PFSK-1 (cell line): ENCODE results near the gene RPS23. TPM values are rescaled to one million over a fixed set of nuclear protein-coding genes. Genes with fewer than 3 reads are reported as not detected.

ENCODE experiments used
- FOXP2 ChIP-seq: optimal IDR thresholded peaks from 2 replicates; pipeline ENCODE3; 2011; ENCODE audit warnings: borderline replicate concordance, control low read depth, inconsistent platforms; ENCODE audit not compliant: insufficient read depth; ENCODE audit errors: extremely low read length, extremely low read depth
- POLR2AphosphoS5 ChIP-seq: IDR thresholded peaks from 2 replicates; pipeline ENCODE4 v1.6.1; 2012; ENCODE audit warnings: low read depth, mild to moderate bottlenecking, control low read depth, low read length, moderate library complexity
- SIN3A ChIP-seq: IDR thresholded peaks from 2 replicates; pipeline ENCODE4 v1.6.1; 2012; ENCODE audit warnings: mild to moderate bottlenecking, low read length, moderate library complexity, borderline replicate concordance; ENCODE audit not compliant: insufficient read depth
- TAF1 ChIP-seq: IDR thresholded peaks from 2 replicates; pipeline ENCODE4 v1.6.1; 2012; ENCODE audit warnings: low read length, control low read depth, borderline replicate concordance; ENCODE audit not compliant: insufficient read depth
- polyA plus RNA-seq: library from polyadenylated mRNA; unstranded; fragments of >200 nt; gene quantifications from one replicate; pipeline ENCODE4 v1.2.1, GENCODE V29; 2012; ENCODE audit warnings: low read depth, missing spikeins; ENCODE audit not compliant: insufficient read length
- TF ChIP-seq, protein P1 (sequence below), 2 experiments: IDR thresholded peaks; 2 replicates each; pipeline versions ENCODE4 v1.6.1 to v1.8.0; 2011 to 2012; ENCODE audit warnings: low read depth in 2 of 2, low read length in 2 of 2, control low read depth in 1 of 2, inconsistent platforms in 1 of 2, mild to moderate bottlenecking in 1 of 2, moderate library complexity in 1 of 2; ENCODE audit not compliant: insufficient read depth in 1 of 2

The RPS23 gene
- 3,759 TPM for polyA plus RNA-seq

- peak; percentile 96 for TF ChIP-seq POLR2AphosphoS5
- peak; percentile 53 for TF ChIP-seq FOXP2
- TF ChIP-seq SIN3A: no peak; the same call in 1 of the 2 replicates
- TF ChIP-seq, protein P1, sequence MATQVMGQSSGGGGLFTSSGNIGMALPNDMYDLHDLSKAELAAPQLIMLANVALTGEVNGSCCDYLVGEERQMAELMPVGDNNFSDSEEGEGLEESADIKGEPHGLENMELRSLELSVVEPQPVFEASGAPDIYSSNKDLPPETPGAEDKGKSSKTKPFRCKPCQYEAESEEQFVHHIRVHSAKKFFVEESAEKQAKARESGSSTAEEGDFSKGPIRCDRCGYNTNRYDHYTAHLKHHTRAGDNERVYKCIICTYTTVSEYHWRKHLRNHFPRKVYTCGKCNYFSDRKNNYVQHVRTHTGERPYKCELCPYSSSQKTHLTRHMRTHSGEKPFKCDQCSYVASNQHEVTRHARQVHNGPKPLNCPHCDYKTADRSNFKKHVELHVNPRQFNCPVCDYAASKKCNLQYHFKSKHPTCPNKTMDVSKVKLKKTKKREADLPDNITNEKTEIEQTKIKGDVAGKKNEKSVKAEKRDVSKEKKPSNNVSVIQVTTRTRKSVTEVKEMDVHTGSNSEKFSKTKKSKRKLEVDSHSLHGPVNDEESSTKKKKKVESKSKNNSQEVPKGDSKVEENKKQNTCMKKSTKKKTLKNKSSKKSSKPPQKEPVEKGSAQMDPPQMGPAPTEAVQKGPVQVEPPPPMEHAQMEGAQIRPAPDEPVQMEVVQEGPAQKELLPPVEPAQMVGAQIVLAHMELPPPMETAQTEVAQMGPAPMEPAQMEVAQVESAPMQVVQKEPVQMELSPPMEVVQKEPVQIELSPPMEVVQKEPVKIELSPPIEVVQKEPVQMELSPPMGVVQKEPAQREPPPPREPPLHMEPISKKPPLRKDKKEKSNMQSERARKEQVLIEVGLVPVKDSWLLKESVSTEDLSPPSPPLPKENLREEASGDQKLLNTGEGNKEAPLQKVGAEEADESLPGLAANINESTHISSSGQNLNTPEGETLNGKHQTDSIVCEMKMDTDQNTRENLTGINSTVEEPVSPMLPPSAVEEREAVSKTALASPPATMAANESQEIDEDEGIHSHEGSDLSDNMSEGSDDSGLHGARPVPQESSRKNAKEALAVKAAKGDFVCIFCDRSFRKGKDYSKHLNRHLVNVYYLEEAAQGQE (IDR thresholded peaks at IDR 0.05; ENCODE audit: insufficient read depth in 1 of 2, low read depth in 2 of 2, low read length in 2 of 2): no peak
- TF ChIP-seq TAF1: peak; percentile 94
Observed at GRCh38 chr5:82277987-82278710, at the start of gene RPS23. Gene RPS23 (minus strand): TSS chr5:82278354. CDS start chr5:82278323, 31 bp downstream.

GRCh38 chr5:82327941-82328340 lies 49.8 kb upstream of the RPS23 start:
- no peak for TF ChIP-seq POLR2AphosphoS5
- no peak for TF ChIP-seq SIN3A
- TF ChIP-seq FOXP2: no peak
- no peak for TF ChIP-seq TAF1
- TF ChIP-seq, protein P1 (IDR thresholded peaks at IDR 0.05; ENCODE audit: insufficient read depth in 1 of 2, low read depth in 2 of 2, low read length in 2 of 2): no peak

DNA sequence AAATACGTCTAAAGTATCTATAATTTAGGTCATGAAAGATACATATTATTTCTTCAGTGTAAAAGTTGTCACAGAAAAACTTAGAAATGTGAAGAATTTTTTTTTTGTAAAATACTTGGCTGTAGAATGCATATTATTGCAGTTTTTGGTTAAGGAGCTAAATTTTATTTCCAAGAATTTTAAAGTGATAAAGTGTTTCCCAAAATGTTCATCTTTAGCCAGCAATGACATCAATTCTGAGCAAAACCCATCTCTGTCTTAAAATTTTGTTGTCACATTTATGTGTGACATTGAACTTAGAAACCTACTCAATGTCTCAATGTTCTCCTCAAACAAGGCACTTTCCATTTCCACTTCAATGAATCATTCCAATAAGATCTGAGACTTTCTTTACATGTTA lies 47.8 kb upstream of the RPS23 start:
- no peak for TF ChIP-seq TAF1
- TF ChIP-seq SIN3A: no peak
- TF ChIP-seq POLR2AphosphoS5: no peak
- TF ChIP-seq FOXP2: no peak
- TF ChIP-seq, protein P1 (IDR thresholded peaks at IDR 0.05; ENCODE audit: insufficient read depth in 1 of 2, low read depth in 2 of 2, low read length in 2 of 2): no peak

DNA sequence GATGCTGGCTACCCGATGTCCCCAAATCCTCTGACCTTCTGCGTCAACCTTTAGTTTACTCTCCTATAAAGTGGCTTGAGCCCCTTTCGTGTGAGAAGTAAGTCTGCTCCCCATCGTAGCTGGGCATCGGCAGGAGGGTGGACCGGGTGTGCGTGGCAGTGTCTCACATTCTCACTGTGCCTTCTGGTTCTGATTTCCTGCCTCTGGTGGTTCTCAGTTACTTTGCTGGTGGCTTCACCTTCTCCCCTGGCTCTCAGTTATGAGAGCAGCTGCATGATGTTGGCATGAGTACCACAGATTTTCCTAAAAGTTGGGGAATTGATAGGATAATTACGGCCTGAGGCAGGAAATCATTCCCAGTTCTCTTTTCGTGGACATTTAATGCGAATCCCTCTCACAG lies 47.0 kb upstream of the RPS23 start:
- no peak for TF ChIP-seq POLR2AphosphoS5
- no peak for TF ChIP-seq SIN3A
- TF ChIP-seq, protein P1 (IDR thresholded peaks at IDR 0.05; ENCODE audit: insufficient read depth in 1 of 2, low read depth in 2 of 2, low read length in 2 of 2): no peak
- TF ChIP-seq FOXP2: no peak
- no peak for TF ChIP-seq TAF1
